ENCODE results near the gene COL5A2. TPM values are rescaled to one million over a fixed set of nuclear protein-coding genes. Genes with fewer than 3 reads are reported as not detected.

COL5A2 gene
- total and polyA plus RNA-seq, 9 of the 15 experiments (the other 6 are each of a cell fraction or from before 2014, with no cell fraction given) = 0.01 to 0.54 (median 0.19) TPM

GRCh38 chr2:189134485-189134884, 45.1 kb downstream of the COL5A2 start:
- no peaks in the 10 kb centered on the region for H4K20me1 ChIP-seq (replicated peaks; ENCODE audit: control insufficient read depth, insufficient read depth, low read length)
- no peak overlapping the region for H3K4me2 ChIP-seq (ENCODE audit: insufficient read depth, low read length)
- H3K27ac ChIP-seq (ENCODE audit: extremely low read depth, low read depth, low read length) = no peak overlapping the region
- no peak overlapping the region for H2AFZ ChIP-seq (ENCODE audit: low read depth, low read length)
- no peaks in the 10 kb centered on the region for H3K79me2 ChIP-seq (ENCODE audit: control insufficient read depth, insufficient read depth, low read length)
- no peak for DNase-seq (ENCODE audit: extremely low read depth in 1 of 4, low spot score in 3 of 4)
- H3K9me1 ChIP-seq (ENCODE audit: control insufficient read depth, insufficient read depth, low read length) = no peaks in the 10 kb centered on the region
- H3K4me3 ChIP-seq = no peak overlapping the region
- no peak overlapping the region for H3K9ac ChIP-seq (ENCODE audit: insufficient read depth in 1 of 2, low read depth in 2 of 2, low read length in 2 of 2)
- H3K27me3 ChIP-seq (ENCODE audit: control insufficient read depth in 2 of 2, insufficient read depth in 2 of 2, low read length in 2 of 2) = no peaks in the 10 kb centered on the region
- ChIA-PET POLR2A (interaction anchor here (0.6 kb wide), 1 partner anchor 251 kb away, joined by 3 read pairs; no protein-coding TSS in a partner anchor), CTCF (ENCODE audit: low intra/inter-chr PET ratio) (no interaction called here)
- H3K36me3 ChIP-seq (ENCODE audit: control insufficient read depth, insufficient read depth, low read length) = no peaks in the 10 kb centered on the region
- in situ Hi-C loops (cut with MboI) = no loop called here
- no peaks in the 10 kb centered on the region for H3K9me3 ChIP-seq (replicated peaks; ENCODE audit: control insufficient read depth, insufficient read depth, low read depth, low read length)
- 6% methylated on average over 3 of the region's 4 CpGs for WGBS (ENCODE audit: insufficient coverage, low coverage, missing lambda C conversion rate)
- TF ChIP-seq ZFP1 (CRISPR knock-in tag; IDR thresholded peaks at IDR 0.05) = no peak
- no peak for TF ChIP-seq NR1H2 (CRISPR knock-in tag; IDR thresholded peaks at IDR 0.05)
- no peak for TF ChIP-seq SMAD3 (CRISPR knock-in tag; conservative IDR thresholded peaks at IDR 0.05)
- TF ChIP-seq ZBTB12 (CRISPR knock-in tag; IDR thresholded peaks at IDR 0.05) = no peak
- no peak for TF ChIP-seq EWSR1 (IDR thresholded peaks at IDR 0.05; ENCODE audit: borderline replicate concordance, low read depth, partially characterized antibody)
- no peak for TF ChIP-seq HOXB6 (CRISPR knock-in tag; IDR thresholded peaks at IDR 0.05; ENCODE audit: borderline replicate concordance)
- no peak for TF ChIP-seq SMARCB1 (IDR thresholded peaks at IDR 0.05; ENCODE audit: insufficient read length, low read depth)
- TF ChIP-seq ILF3 (IDR thresholded peaks at IDR 0.05; ENCODE audit: borderline replicate concordance) = no peak
- no peak for TF ChIP-seq RUNX1 (IDR thresholded peaks at IDR 0.05; ENCODE audit: low read depth)
- no peak for TF ChIP-seq TBP (optimal IDR thresholded peaks at IDR 0.05; ENCODE audit: low read depth, low read length)
- TF ChIP-seq SAP30 (IDR thresholded peaks at IDR 0.05; ENCODE audit: borderline replicate concordance, insufficient read depth, low read depth, low read length, poor library complexity, severe bottlenecking) = no peak
- TF ChIP-seq HCFC1 (IDR thresholded peaks at IDR 0.05; ENCODE audit: low read depth, low read length) = no peak
- no peak for TF ChIP-seq ESRRB (CRISPR knock-in tag; IDR thresholded peaks at IDR 0.05; ENCODE audit: borderline replicate concordance)
- TF ChIP-seq CGGBP1 (CRISPR knock-in tag; IDR thresholded peaks at IDR 0.05) = no peak
- no peak for TF ChIP-seq BDP1 (IDR thresholded peaks at IDR 0.05; ENCODE audit: insufficient read depth, insufficient read length)
- no peak for TF ChIP-seq ZNF785 (CRISPR knock-in tag; IDR thresholded peaks at IDR 0.05)
- no peak for TF ChIP-seq ZBTB11 (CRISPR knock-in tag; IDR thresholded peaks at IDR 0.05)
- no peak for TF ChIP-seq HNRNPL (IDR thresholded peaks at IDR 0.05; ENCODE audit: low read depth, low read length)
- BruUV-seq (replicated peaks) = no TSS peak
- intact Hi-C loops (cut with micrococcal nuclease) = no loop called here
- no peaks in the 10 kb centered on the region for H3K4me1 ChIP-seq (replicated peaks in 1 of 2; ENCODE audit: control insufficient read depth in 2 of 2, insufficient read depth in 2 of 2, low read length in 2 of 2)
- ATAC-seq = no peak
- FAIRE-seq = no peak
